Left ventricle myocardium superior (tissue), 1 donor: Measurements from ENCODE around the gene CNOT1. TPM values are rescaled to one million over a fixed set of nuclear protein-coding genes. Genes with fewer than 3 reads are reported as not detected.

Experiments used
- ATAC-seq: fragments of 200-7000 bp; cut with Tn5 transposase; one replicate; pipeline ENCODE4 v1.9.1; 2020; ENCODE audit warnings: mild to moderate bottlenecking, moderate library complexity
- DNase-seq: peaks from one replicate; pipeline ENCODE4 v3.0.0-alpha.2; 2020
- intact Hi-C: fragments of 100-400 bp; cut with micrococcal nuclease; formaldehyde crosslinking; loops from one replicate; pipeline ENCODE4 v1.11.0; 2022
- total RNA-seq: library from RNA; stranded (reverse); fragmentation: NEBNext Ultra II Directional; extraction: Animal tissue kit (Norgen Biotek cat#: 25700); gene quantifications from one replicate; pipeline ENCODE4 v1.2.1, GENCODE V29; 2021
- donor health status: DM: no; HTN: yes; CAD: no; lungs with severe emphysema.

The CNOT1 gene
- total RNA-seq, 1 donor from 2014 or later: 88.9 TPM

GRCh38 chr16:58507963-58508670, 121.5 kb downstream of the CNOT1 start:
- DNase-seq (no peak), ATAC-seq (no peak)
- intact Hi-C loops: no loop called here

GRCh38 chr16:58507195-58507962, 122.2 kb downstream of the CNOT1 start:
- DNase-seq (no peak), ATAC-seq (no peak)
- intact Hi-C loops: no loop called here

- DNase-seq: no peak
- no peak for ATAC-seq
- intact Hi-C loops: no loop called here
These were observed 123.1 kb downstream of the CNOT1 start for GRCh38 chr16:58506241-58507194.

- ATAC-seq (no peak), DNase-seq (no peak)
- intact Hi-C loops: no loop called here
These were observed 125.5 kb downstream of the CNOT1 start for GRCh38 chr16:58503863-58504688.

GRCh38 chr16:58503166-58503862, 126.3 kb downstream of the CNOT1 start:
- ATAC-seq: no peak
- intact Hi-C loops: no loop called here
- DNase-seq: no peak

GRCh38 chr16:58502217-58502921, 127.3 kb downstream of the CNOT1 start:
- intact Hi-C loops: no loop called here
- DNase-seq: no peak
- no peak for ATAC-seq

- ATAC-seq (peak; percentile 9), DNase-seq (no peak)
- intact Hi-C loops: no loop called here
These were observed 128.1 kb downstream of the CNOT1 start for GRCh38 chr16:58501242-58502131.

- ATAC-seq: peak; percentile 1
- no peak for DNase-seq
- intact Hi-C loops: no loop called here
These were observed 129.0 kb downstream of the CNOT1 start for GRCh38 chr16:58500430-58501241.

GRCh38 chr16:58499615-58500351, 129.8 kb downstream of the CNOT1 start, which contains the start of gene NDRG4:
Gene NDRG4, plus strand, starts transcription at chr16:58500143. Its CDS starts 106 bp downstream, at chr16:58500249.
- ATAC-seq (peak; percentile 15), DNase-seq (no peak)
- intact Hi-C loops: no loop called here

- no peak for ATAC-seq
- DNase-seq: no peak
- intact Hi-C loops: no loop called here
These were observed 130.5 kb downstream of the CNOT1 start for GRCh38 chr16:58499092-58499511.

- no peak for ATAC-seq
- DNase-seq: no peak
- intact Hi-C loops: no loop called here
These were observed 131.1 kb downstream of the CNOT1 start for GRCh38 chr16:58498341-58499091.

- intact Hi-C loops: no loop called here
- ATAC-seq (no peak), DNase-seq (no peak)
These were observed 131.7 kb downstream of the CNOT1 start for GRCh38 chr16:58497935-58498334.

- DNase-seq: no peak
- intact Hi-C loops: no loop called here
- ATAC-seq: no peak
These were observed 132.2 kb downstream of the CNOT1 start for GRCh38 chr16:58497468-58497867.
